ENCODE data around the gene TUBGCP6. TPM values are rescaled to one million over a fixed set of nuclear protein-coding genes. Genes with fewer than 3 reads are reported as not detected.

TUBGCP6 gene
- total and polyA plus RNA-seq, 2 donors (not counting 3 experiments of a cell fraction or from before 2014, with no cell fraction given), result 33.1 to 45.3 TPM

- Histone ChIP-seq H4K20me1 (replicated peaks; ENCODE audit: control insufficient read depth, extremely low read depth, insufficient read depth, low read length) (no peaks in the 10 kb centered on the region), H3K36me3 (ENCODE audit: control insufficient read depth in 2 of 2, extremely low read depth in 1 of 2, insufficient read depth in 2 of 2, low read length in 2 of 2) (peaks cover 0 to 33% of the 10 kb centered on the region in 2 experiments), H3K27me3 (ENCODE audit: control insufficient read depth in 2 of 2, insufficient read depth in 2 of 2, low read length in 2 of 2) (no peaks in the 10 kb centered on the region), H3K9me3 (replicated peaks; ENCODE audit: control insufficient read depth, insufficient read depth, low read length) (no peaks in the 10 kb centered on the region), H3K4me2 (ENCODE audit: insufficient read depth, low read length) (no peak overlapping the region), H3K9me1 (replicated peaks; ENCODE audit: control insufficient read depth, extremely low read depth, insufficient read depth, low read length) (no peaks in the 10 kb centered on the region), H3K79me2 (ENCODE audit: control insufficient read depth, insufficient read depth, low read length) (no peaks in the 10 kb centered on the region), H2AFZ (ENCODE audit: low read depth, low read length) (no peak overlapping the region), H3K4me3 (replicated peaks in 1 of 3; ENCODE audit: insufficient read depth in 1 of 3, low read depth in 1 of 3, low read length in 3 of 3) (no peak overlapping the region), H3K27ac (ENCODE audit: insufficient read depth, low read depth, low read length) (no peak overlapping the region), H3K9ac (replicated peaks; ENCODE audit: extremely low read depth, insufficient read depth, low read length) (no peak overlapping the region), H3K4me1 (ENCODE audit: control insufficient read depth, extremely low read depth, insufficient read depth, low read length) (no peaks in the 10 kb centered on the region)
- TF ChIP-seq MYC (IDR thresholded peaks at IDR 0.05; ENCODE audit: low read depth, low read length) (no peak), JUN (IDR thresholded peaks at IDR 0.05; ENCODE audit: borderline replicate concordance, insufficient read depth, insufficient read length, low read depth) (no peak), POLR2AphosphoS5 (IDR thresholded peaks at IDR 0.05; ENCODE audit: insufficient read depth, low read depth, low read length) (no peak), GATA2 (IDR thresholded peaks at IDR 0.05; ENCODE audit: insufficient read depth, insufficient read length, low read depth, low read length) (no peak), FOS (IDR thresholded peaks at IDR 0.05; ENCODE audit: borderline replicate concordance, insufficient read depth, low read length) (no peak), EZH2 (IDR thresholded peaks at IDR 0.05; ENCODE audit: borderline replicate concordance, low read depth, low read length, severe bottlenecking) (no peak), CTCF (IDR thresholded peaks at IDR 0.05; ENCODE audit: extremely low read depth in 1 of 2, insufficient read depth in 1 of 2, low read depth in 1 of 2, low read length in 2 of 2) (no peak), MAX (IDR thresholded peaks at IDR 0.05; ENCODE audit: insufficient read depth, insufficient read length) (no peak), POLR2A (IDR thresholded peaks at IDR 0.05; ENCODE audit: low read depth, low read length) (no peak)
- ChIA-PET CTCF (interaction anchor here (1.3 kb wide), 1 partner anchor 78 kb away, joined by 4 read pairs; no protein-coding TSS in a partner anchor), POLR2A (interaction anchor here (0.5 kb wide), 1 partner anchor 291 kb away, joined by 7 read pairs; no protein-coding TSS in a partner anchor)
- intact Hi-C loops (cut with micrococcal nuclease), result no loop called here
- DNase-seq (ENCODE audit: low read depth, low spot score) (no peak), FAIRE-seq (no peak)
- no TSS peak for BruUV-seq (replicated peaks)
- dilution Hi-C loops (cut with MboI; ENCODE audit: extremely low pct_ligation_motif_present, low sequenced_read_pairs), result no loop called here
Observed at GRCh38 chr22:50226875-50227165, 18.0 kb downstream of the TUBGCP6 start.

Data from endothelial cell of umbilical vein (primary cell).